C4-2B (cell line): ENCODE data around the gene MPDU1.

Experiments
- H3K27ac ChIP-seq: fragments of 450-650 bp; 2 replicates; pipeline ENCODE4 v1.5.1; 2017
- CTCF ChIP-seq: fragments of 450-650 bp; conservative IDR thresholded peaks from 2 replicates; pipeline ENCODE4 v1.5.1; 2017; ENCODE audit warnings: mild to moderate bottlenecking
- ZFX ChIP-seq: fragments of 450-650 bp; IDR thresholded peaks from 2 replicates; pipeline ENCODE4 v1.6.1; 2017

Gene MPDU1

GRCh38 chr17:7583253-7584109 lies at the start of gene MPDU1:
Gene MPDU1 (plus strand): TSS chr17:7583852. CDS start chr17:7583863, 11 bp downstream.
- peak; percentile 92; the same call in 1 of the 2 replicates for TF ChIP-seq ZFX
- TF ChIP-seq CTCF = no peak
- peak within 1 kb of the TSS; percentile 100 for H3K27ac ChIP-seq

GRCh38 chr17:7538050-7538449 lies 45.6 kb upstream of the MPDU1 start:
- no peak overlapping the region for H3K27ac ChIP-seq
- TF ChIP-seq CTCF (no peak), ZFX (no peak)

- H3K27ac ChIP-seq = no peak overlapping the region
- TF ChIP-seq CTCF = no peak
- TF ChIP-seq ZFX = no peak
Measured at GRCh38 chr17:7538891-7539545, 44.6 kb upstream of the MPDU1 start.

- TF ChIP-seq ZFX (no peak), CTCF (no peak)
- no peak overlapping the region for H3K27ac ChIP-seq
Measured at GRCh38 chr17:7541074-7541621, 42.5 kb upstream of the MPDU1 start.

GRCh38 chr17:7544911-7545310 lies 38.7 kb upstream of the MPDU1 start:
- TF ChIP-seq CTCF (no peak), ZFX (no peak)
- no peak overlapping the region for H3K27ac ChIP-seq

GRCh38 chr17:7548585-7549400 lies 34.9 kb upstream of the MPDU1 start, which contains the start of gene TNFSF12:
Gene TNFSF12 (plus strand): TSS chr17:7549058. CDS start chr17:7549154, 96 bp downstream.
- no peak within 1 kb of the TSS for H3K27ac ChIP-seq
- TF ChIP-seq ZFX = no peak
- no peak for TF ChIP-seq CTCF
